ENCODE data around the gene OR51A4.

DNA sequence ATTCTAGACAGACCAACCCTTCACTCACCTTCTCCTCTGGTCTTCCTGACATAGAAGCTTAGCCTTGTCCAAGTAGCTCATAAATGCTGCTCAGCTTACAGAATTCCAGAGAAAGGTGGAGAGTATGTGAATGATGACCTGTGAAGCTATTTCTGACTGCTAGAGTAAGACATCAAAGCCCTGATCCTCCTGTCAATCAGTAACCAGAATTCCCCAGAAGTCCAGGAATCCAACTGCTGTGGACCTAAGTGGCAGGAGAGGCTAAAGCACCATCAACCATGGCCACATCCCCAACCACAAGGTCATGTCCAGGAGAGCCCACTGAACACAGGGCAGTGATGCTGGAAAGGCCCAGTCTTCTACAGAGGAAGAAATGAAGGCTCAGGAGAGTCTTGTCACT is 30.8 kb downstream of the OR51A4 start:
- TF ChIP-seq, protein P1, sequence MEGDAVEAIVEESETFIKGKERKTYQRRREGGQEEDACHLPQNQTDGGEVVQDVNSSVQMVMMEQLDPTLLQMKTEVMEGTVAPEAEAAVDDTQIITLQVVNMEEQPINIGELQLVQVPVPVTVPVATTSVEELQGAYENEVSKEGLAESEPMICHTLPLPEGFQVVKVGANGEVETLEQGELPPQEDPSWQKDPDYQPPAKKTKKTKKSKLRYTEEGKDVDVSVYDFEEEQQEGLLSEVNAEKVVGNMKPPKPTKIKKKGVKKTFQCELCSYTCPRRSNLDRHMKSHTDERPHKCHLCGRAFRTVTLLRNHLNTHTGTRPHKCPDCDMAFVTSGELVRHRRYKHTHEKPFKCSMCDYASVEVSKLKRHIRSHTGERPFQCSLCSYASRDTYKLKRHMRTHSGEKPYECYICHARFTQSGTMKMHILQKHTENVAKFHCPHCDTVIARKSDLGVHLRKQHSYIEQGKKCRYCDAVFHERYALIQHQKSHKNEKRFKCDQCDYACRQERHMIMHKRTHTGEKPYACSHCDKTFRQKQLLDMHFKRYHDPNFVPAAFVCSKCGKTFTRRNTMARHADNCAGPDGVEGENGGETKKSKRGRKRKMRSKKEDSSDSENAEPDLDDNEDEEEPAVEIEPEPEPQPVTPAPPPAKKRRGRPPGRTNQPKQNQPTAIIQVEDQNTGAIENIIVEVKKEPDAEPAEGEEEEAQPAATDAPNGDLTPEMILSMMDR (conservative IDR thresholded peaks at IDR 0.05; ENCODE audit: low read length): no peak
- TF ChIP-seq EZH2phosphoT487 (IDR thresholded peaks at IDR 0.05; ENCODE audit: borderline replicate concordance, low read depth, low read length): no peak
